BLaER1 (cell line): ENCODE measurements around the gene GC.
"Not testable (repeated sequence)": the region's sequence is repeated elsewhere in the genome, so short reads cannot be mapped to it uniquely, and the experiment has no call there.

Experiments used
- H3K27ac ChIP-seq: shearing (Covaris generic); formaldehyde crosslinking; 2 replicates; pipeline ENCODE4 v1.8.1; 2022
- H3K27me3 ChIP-seq: shearing (Covaris generic); formaldehyde crosslinking; 2 replicates; pipeline ENCODE4 v1.8.1; 2022
- H3K36me3 ChIP-seq: shearing (Covaris generic); formaldehyde crosslinking; 2 replicates; pipeline ENCODE4 v1.8.1; 2022
- H3K4me1 ChIP-seq: shearing (Covaris generic); formaldehyde crosslinking; 2 replicates; pipeline ENCODE4 v1.8.1; 2022
- H3K4me2 ChIP-seq: shearing (Covaris generic); formaldehyde crosslinking; 2 replicates; pipeline ENCODE4 v1.8.1; 2022
- H3K4me3 ChIP-seq: shearing (Covaris generic); formaldehyde crosslinking; 2 replicates; pipeline ENCODE4 v1.8.1; 2022
- H3K9ac ChIP-seq: shearing (Covaris generic); formaldehyde crosslinking; 2 replicates; pipeline ENCODE4 v1.8.1; 2022
- H3K9me3 ChIP-seq: shearing (Covaris generic); formaldehyde crosslinking; 2 replicates; pipeline ENCODE4 v1.8.1; 2022
- H4K20me1 ChIP-seq: shearing (Covaris generic); formaldehyde crosslinking; 2 replicates; pipeline ENCODE4 v1.8.1; 2022
- Cebpa-rat ChIP-seq: shearing (Covaris generic); IDR thresholded peaks from 2 replicates; pipeline ENCODE4 v1.8.1; 2022

Gene GC

GRCh38 chr4:71783972-71784371 lies at the start of gene GC:
TSS of gene GC (minus strand) at chr4:71784079. CDS start at chr4:71784018, 61 bp downstream.
- H3K4me3 ChIP-seq, result no peak within 1 kb of the TSS
- H3K9me3 ChIP-seq, result no peaks in the 10 kb centered on the region
- no peak within 1 kb of the TSS for H3K9ac ChIP-seq
- H3K27me3 ChIP-seq, result no peaks in the 10 kb centered on the region
- no peak within 1 kb of the TSS for H3K4me2 ChIP-seq
- no peaks in the 10 kb centered on the region for H3K36me3 ChIP-seq
- H4K20me1 ChIP-seq, result no peaks in the 10 kb centered on the region
- no peak for TF ChIP-seq Cebpa-rat
- H3K4me1 ChIP-seq, result no peaks in the 10 kb centered on the region
- no peak within 1 kb of the TSS for H3K27ac ChIP-seq

- TF ChIP-seq Cebpa-rat, result no peak
- H3K9ac ChIP-seq, result no peak overlapping the region
- H3K27me3 ChIP-seq, result no peaks in the 10 kb centered on the region
- no peak overlapping the region for H3K27ac ChIP-seq
- no peak overlapping the region for H3K4me3 ChIP-seq
- no peaks in the 10 kb centered on the region for H3K4me1 ChIP-seq
- H3K9me3 ChIP-seq, result no peaks in the 10 kb centered on the region
- H3K4me2 ChIP-seq, result no peak overlapping the region
- no peaks in the 10 kb centered on the region for H4K20me1 ChIP-seq
- no peaks in the 10 kb centered on the region for H3K36me3 ChIP-seq
These were observed 49.5 kb upstream of the GC start for GRCh38 chr4:71833232-71833900.

- Histone ChIP-seq H4K20me1 (no peaks in the 10 kb centered on the region), H3K9me3 (no peaks in the 10 kb centered on the region), H3K27ac (no peak overlapping the region), H3K27me3 (no peaks in the 10 kb centered on the region), H3K36me3 (no peaks in the 10 kb centered on the region), H3K4me2 (no peak overlapping the region), H3K9ac (no peak overlapping the region), H3K4me3 (no peak overlapping the region), H3K4me1 (no peaks in the 10 kb centered on the region)
- no peak for TF ChIP-seq Cebpa-rat
These were observed 48.2 kb upstream of the GC start for GRCh38 chr4:71832049-71832448.

DNA sequence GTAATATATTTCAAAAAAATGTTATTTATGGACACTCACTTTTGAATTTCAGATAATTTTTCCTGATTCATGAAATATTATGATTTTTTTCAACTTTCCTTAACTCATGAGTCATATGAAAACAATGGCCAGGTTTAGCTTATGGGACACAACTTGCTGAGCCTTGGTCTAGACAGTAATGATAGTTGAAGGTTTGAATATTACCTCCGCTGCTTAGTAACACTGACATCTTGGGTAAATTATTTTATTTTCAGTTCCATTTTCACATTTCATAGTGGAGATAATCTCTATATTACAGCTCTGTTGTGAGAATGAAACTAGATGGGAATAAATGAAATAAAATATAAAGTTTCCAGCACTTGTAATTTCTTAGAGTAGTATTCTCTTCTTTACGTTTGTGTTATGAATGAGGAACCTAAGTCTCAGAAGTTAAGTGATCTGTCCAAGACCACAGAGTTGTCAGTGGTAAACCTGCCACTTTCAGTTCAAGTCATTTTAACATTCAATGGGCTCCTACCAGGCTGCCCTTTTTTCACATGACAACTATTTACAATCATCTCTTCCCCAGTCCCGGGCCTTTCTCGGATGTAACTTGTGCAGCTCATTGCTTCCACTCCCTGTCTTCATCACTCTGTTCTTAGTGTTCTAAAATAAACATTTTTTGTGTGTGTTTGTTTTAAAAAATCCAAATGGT lies 46.8 kb upstream of the GC start:
- Histone ChIP-seq H3K27ac (no peak overlapping the region), H4K20me1 (no peaks in the 10 kb centered on the region), H3K9me3 (no peaks in the 10 kb centered on the region), H3K4me2 (no peak overlapping the region), H3K4me3 (no peak overlapping the region), H3K9ac (no peak overlapping the region), H3K27me3 (no peaks in the 10 kb centered on the region), H3K36me3 (no peaks in the 10 kb centered on the region), H3K4me1 (no peaks in the 10 kb centered on the region)
- no peak for TF ChIP-seq Cebpa-rat

DNA sequence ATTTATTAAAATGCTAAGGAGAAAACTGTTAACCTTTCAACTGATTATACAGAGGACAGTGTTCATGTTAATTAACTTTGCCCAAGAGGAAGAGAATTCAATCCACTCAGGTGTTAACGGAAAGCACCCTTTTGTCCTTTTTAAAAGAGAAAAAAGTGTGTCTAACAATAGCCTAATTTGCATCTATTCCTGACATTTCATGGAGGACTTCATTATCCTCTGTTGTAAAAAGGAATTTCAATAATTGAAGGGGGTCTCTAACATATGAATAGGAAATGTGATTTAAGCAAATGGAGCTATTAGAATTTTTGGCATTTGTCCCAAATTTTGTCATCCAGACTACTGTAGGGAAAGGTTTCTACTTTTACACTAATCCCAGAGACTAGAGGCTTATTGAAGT lies 44.6 kb upstream of the GC start:
- Histone ChIP-seq H3K9ac (no peak overlapping the region), H3K4me1 (no peaks in the 10 kb centered on the region), H4K20me1 (no peaks in the 10 kb centered on the region), H3K27me3 (no peaks in the 10 kb centered on the region), H3K9me3 (no peaks in the 10 kb centered on the region), H3K4me3 (no peak overlapping the region), H3K27ac (no peak overlapping the region), H3K4me2 (no peak overlapping the region), H3K36me3 (no peaks in the 10 kb centered on the region)
- TF ChIP-seq Cebpa-rat, result no peak

DNA sequence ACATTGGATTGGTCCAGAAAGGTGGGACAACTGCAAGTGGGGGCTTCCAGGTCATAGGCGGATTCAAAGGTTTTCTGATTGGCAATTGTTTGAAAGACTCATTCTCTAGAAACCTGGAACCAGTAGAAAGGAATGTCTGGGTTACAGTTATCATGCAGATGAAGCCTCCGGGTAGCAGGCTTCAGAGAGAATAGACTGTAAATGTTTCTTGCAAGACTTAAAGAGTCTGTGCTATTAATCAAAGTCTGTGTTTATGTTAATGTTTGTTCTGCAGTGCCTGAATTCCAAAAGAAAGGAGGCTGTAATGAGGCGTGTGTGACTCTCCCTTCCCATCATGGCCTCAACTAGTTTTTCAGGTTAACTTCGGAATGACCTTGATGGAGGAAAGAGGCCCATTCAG lies 43.9 kb upstream of the GC start:
- Histone ChIP-seq H3K4me2 (no peak overlapping the region), H3K27me3 (no peaks in the 10 kb centered on the region), H3K27ac (no peak overlapping the region), H3K4me1 (no peaks in the 10 kb centered on the region), H4K20me1 (no peaks in the 10 kb centered on the region), H3K9me3 (no peaks in the 10 kb centered on the region), H3K4me3 (no peak overlapping the region), H3K9ac (no peak overlapping the region), H3K36me3 (no peaks in the 10 kb centered on the region)
- TF ChIP-seq Cebpa-rat, result no peak

GRCh38 chr4:71816676-71817303 lies 32.9 kb upstream of the GC start:
- Histone ChIP-seq H3K9ac (no peak overlapping the region), H3K4me3 (no peak overlapping the region), H3K27me3 (no peaks in the 10 kb centered on the region), H3K4me2 (no peak overlapping the region), H3K27ac (no peak overlapping the region), H4K20me1 (no peaks in the 10 kb centered on the region), H3K36me3 (no peaks in the 10 kb centered on the region), H3K9me3 (no peaks in the 10 kb centered on the region), H3K4me1 (no peaks in the 10 kb centered on the region)
- no peak for TF ChIP-seq Cebpa-rat

GRCh38 chr4:71814433-71814832 lies 30.6 kb upstream of the GC start:
- Histone ChIP-seq H3K9ac (no peak overlapping the region), H3K4me1 (no peaks in the 10 kb centered on the region), H3K9me3 (no peaks in the 10 kb centered on the region), H3K4me3 (no peak overlapping the region), H3K36me3 (no peaks in the 10 kb centered on the region), H3K27ac (no peak overlapping the region), H3K4me2 (no peak overlapping the region), H3K27me3 (no peaks in the 10 kb centered on the region), H4K20me1 (no peaks in the 10 kb centered on the region)
- no peak for TF ChIP-seq Cebpa-rat

DNA sequence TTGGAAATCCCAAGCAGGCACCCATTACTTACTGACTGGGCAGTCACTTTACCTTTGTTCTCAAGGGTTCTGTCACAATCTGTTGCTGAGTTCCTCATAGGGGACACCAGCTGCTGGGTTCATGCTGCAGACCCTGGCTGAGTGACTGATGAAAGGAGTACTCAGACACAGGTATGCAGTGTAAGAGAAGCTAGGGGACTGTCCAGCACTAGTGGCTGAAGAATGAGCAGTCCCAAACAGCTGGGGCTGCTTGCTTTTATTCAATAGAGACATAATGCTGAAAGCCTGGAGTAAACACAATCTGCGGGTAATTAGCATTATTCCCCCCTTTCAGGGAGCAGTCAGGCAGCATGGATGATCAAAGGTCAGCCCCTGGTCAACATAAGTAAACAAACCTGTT lies 25.9 kb upstream of the GC start:
- not testable (repeated sequence) for H3K27ac ChIP-seq, H3K4me3 ChIP-seq, H3K9ac ChIP-seq, H4K20me1 ChIP-seq, H3K27me3 ChIP-seq, H3K9me3 ChIP-seq, H3K4me2 ChIP-seq, H3K4me1 ChIP-seq, H3K36me3 ChIP-seq

- Histone ChIP-seq H3K9me3 (no peaks in the 10 kb centered on the region), H3K4me3 (no peak overlapping the region), H3K4me1 (no peaks in the 10 kb centered on the region), H3K27me3 (no peaks in the 10 kb centered on the region), H3K27ac (no peak overlapping the region), H3K9ac (no peak overlapping the region), H3K36me3 (no peaks in the 10 kb centered on the region), H3K4me2 (no peak overlapping the region), H4K20me1 (no peaks in the 10 kb centered on the region)
- TF ChIP-seq Cebpa-rat, result no peak
These were observed 23.6 kb upstream of the GC start for GRCh38 chr4:71807469-71807868.

DNA sequence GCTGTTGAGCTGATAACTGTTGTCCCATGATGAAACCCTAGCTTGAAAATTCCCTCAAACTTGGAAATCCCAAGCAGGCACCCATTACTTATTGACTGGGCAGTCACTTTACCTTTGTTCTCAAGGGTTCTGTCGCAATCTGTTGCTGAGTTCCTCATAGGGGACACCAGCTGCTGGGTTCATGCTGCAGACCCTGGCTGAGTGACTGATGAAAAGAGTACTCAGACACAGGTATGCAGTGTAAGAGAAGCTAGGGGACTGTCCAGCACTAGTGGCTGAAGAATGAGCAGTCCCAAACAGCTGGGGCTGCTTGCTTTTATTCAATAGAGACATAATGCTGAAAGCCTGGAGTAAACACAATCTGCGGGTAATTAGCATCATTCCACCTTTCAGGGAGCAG lies 21.4 kb upstream of the GC start:
- H3K4me2 ChIP-seq, H4K20me1 ChIP-seq, H3K4me1 ChIP-seq, H3K9me3 ChIP-seq, H3K9ac ChIP-seq, H3K4me3 ChIP-seq, H3K27ac ChIP-seq, H3K36me3 ChIP-seq, H3K27me3 ChIP-seq: not testable (repeated sequence)

GRCh38 chr4:71804017-71804697 lies 20.3 kb upstream of the GC start:
- H3K36me3 ChIP-seq, H3K27ac ChIP-seq, H3K27me3 ChIP-seq, H3K4me1 ChIP-seq, H3K4me3 ChIP-seq, H3K9ac ChIP-seq, H3K9me3 ChIP-seq, H3K4me2 ChIP-seq, H4K20me1 ChIP-seq: not testable (repeated sequence)
